ENCODE measurements around the gene RHD. TPM values are rescaled to one million over a fixed set of nuclear protein-coding genes. Genes with fewer than 3 reads are reported as not detected.

RHD gene
- total and polyA plus RNA-seq, 10 of the 15 experiments (the other 5 are each of a cell fraction or from before 2014, with no cell fraction given), result 0.02 to 0.34 (median 0.18) TPM; not detected in 6

GRCh38 chr1:25247024-25247828 is 25.1 kb upstream of the RHD start, which contains the start of gene RSRP1 (continued):
- TF ChIP-seq PAX5 (IDR thresholded peaks at IDR 0.05; ENCODE audit: borderline replicate concordance, low read depth, low read length) (peak; percentile 43; the same call in 1 of the 2 replicates), CBX5 (IDR thresholded peaks at IDR 0.05; ENCODE audit: low read depth) (no peak), SKIL (IDR thresholded peaks at IDR 0.05; ENCODE audit: low read depth, poor library complexity, severe bottlenecking) (peak; percentile 50), POLR2A (IDR thresholded peaks at IDR 0.05; ENCODE audit: low read depth, low read length) (peak; percentile 100), RB1 (IDR thresholded peaks at IDR 0.05; ENCODE audit: borderline replicate concordance) (peak; percentile 97), USF1 (IDR thresholded peaks at IDR 0.05; ENCODE audit: borderline replicate concordance, extremely low read length, insufficient read depth, low read depth, low read length) (no peak), HDGF (IDR thresholded peaks at IDR 0.05) (peak; percentile 89; the same call in 1 of the 2 replicates), RELA (IDR thresholded peaks at IDR 0.05; ENCODE audit: borderline replicate concordance, partially characterized antibody) (peak; percentile 88), EGR1 (IDR thresholded peaks at IDR 0.05; ENCODE audit: borderline replicate concordance in 1 of 2, low read depth in 2 of 2, low read length in 2 of 2) (peak; percentile 31 to 70; a peak in 2 of 3 replicates), YY1 (IDR thresholded peaks at IDR 0.05; ENCODE audit: low read depth, low read length) (peak; percentile 36), TAF1 (IDR thresholded peaks at IDR 0.05; ENCODE audit: borderline replicate concordance, low read depth, low read length) (peak; percentile 92), CREM (IDR thresholded peaks at IDR 0.05; ENCODE audit: low read depth) (peak; percentile 82), TCF12 (IDR thresholded peaks at IDR 0.05; ENCODE audit: low read depth, low read length) (peak; percentile 60; the same call in 1 of the 2 replicates), ETV6 (conservative IDR thresholded peaks at IDR 0.05 in 1 of 2, IDR thresholded peaks at IDR 0.05 in 1 of 2; ENCODE audit: borderline replicate concordance in 1 of 2, low read depth in 1 of 2) (peak in 1 of 2 experiments; percentile 59; a peak in 2 of 4 replicates), MEF2A (IDR thresholded peaks at IDR 0.05; ENCODE audit: insufficient read depth, low read depth, low read length) (0 out of 2 replicates have a peak, but pooled peaks have one; percentile 5), RCOR1 (conservative IDR thresholded peaks at IDR 0.05; ENCODE audit: low read depth, low read length) (peak; percentile 90; the same call in 1 of the 2 replicates), STAT1 (conservative IDR thresholded peaks at IDR 0.05) (peak; percentile 98), SMAD1 (IDR thresholded peaks at IDR 0.05; ENCODE audit: low read depth, partially characterized antibody) (peak; percentile 98), SP1 (IDR thresholded peaks at IDR 0.05; ENCODE audit: low read depth, low read length) (peak; percentile 52), ZNF24 (IDR thresholded peaks at IDR 0.05) (0 out of 2 replicates have a peak, but pooled peaks have one; percentile 50), CBX3 (IDR thresholded peaks at IDR 0.05; ENCODE audit: borderline replicate concordance, low read depth) (no peak), NRF1 (conservative IDR thresholded peaks at IDR 0.05; ENCODE audit: low read depth, low read length) (peak; percentile 97), NR2C2 (IDR thresholded peaks at IDR 0.05; ENCODE audit: borderline replicate concordance, control insufficient read depth, insufficient read length, low read depth) (no peak), ZBED1 (IDR thresholded peaks at IDR 0.05; ENCODE audit: borderline replicate concordance) (peak; percentile 95), EP300 (IDR thresholded peaks at IDR 0.05; ENCODE audit: borderline replicate concordance in 1 of 2, control insufficient read depth in 1 of 2, low read depth in 2 of 2, low read length in 2 of 2) (no peak; a peak in 1 of 4 replicates), CBFB (IDR thresholded peaks at IDR 0.05; ENCODE audit: low read depth) (peak; percentile 93)
